ENCODE data around the gene MEIOC.
A peak's percentile ranks its signal among the peaks of the same experiment; 100 is the strongest.
"Not testable (repeated sequence)": the region's sequence is repeated elsewhere in the genome, so short reads cannot be mapped to it uniquely, and the experiment has no call there.

MEIOC gene

DNA sequence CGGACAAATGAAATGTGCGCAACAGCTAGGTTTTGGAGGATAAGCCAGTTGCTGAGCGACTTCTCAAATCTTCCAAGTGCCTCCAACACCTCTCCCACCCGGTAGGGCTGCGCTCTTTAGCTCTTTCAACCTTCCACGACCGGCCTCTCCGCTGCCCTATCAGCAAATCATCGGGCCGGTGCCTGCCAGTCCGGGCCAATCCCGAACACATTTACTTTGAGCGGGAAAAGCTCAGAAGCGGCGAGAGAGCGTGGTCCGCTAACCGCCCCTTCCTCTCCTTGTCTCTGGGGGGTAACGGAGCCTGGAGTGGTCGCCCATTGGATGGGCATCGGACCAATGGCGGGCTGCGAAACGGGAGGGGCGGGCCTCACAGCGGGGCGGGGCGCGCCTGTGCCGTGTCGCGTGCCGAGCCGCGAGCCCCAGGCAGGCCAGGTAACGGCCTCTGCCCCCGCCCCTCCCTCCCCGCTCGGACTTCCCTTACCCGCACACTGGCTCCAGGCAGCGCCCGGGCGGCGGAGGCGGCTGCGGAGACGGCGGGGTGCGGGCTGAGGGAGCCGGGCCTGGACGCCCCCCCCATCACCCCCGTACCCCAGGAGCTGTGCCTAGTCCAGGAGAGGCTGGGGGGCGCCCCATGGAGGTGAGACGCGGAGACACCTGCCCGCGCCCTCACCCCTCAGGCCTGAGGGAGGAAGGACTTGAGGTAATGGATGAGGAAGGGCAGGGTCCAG is at the start of gene MEIOC:
MEIOC (plus strand) TSS at position 486 of the 728 bp plus-strand sequence; CDS start at position 632, 146 bp downstream.
- Histone ChIP-seq H3K27ac (ENCODE audit: low read length) (no peak within 1 kb of the TSS), H3K4me3 (ENCODE audit: low read length) (no peak within 1 kb of the TSS), H3K27me3 (ENCODE audit: control insufficient read depth, insufficient read depth, low read length) (peaks cover 44% of the 10 kb centered on the region), H3K4me1 (ENCODE audit: control insufficient read depth, low read depth, low read length) (no peaks in the 10 kb centered on the region), H3K9me3 (ENCODE audit: control insufficient read depth, low read depth, low read length) (peaks cover 3% of the 10 kb centered on the region), H3K9ac (ENCODE audit: low read length) (no peak within 1 kb of the TSS), H3K36me3 (ENCODE audit: control insufficient read depth, low read depth, low read length) (no peaks in the 10 kb centered on the region)

DNA sequence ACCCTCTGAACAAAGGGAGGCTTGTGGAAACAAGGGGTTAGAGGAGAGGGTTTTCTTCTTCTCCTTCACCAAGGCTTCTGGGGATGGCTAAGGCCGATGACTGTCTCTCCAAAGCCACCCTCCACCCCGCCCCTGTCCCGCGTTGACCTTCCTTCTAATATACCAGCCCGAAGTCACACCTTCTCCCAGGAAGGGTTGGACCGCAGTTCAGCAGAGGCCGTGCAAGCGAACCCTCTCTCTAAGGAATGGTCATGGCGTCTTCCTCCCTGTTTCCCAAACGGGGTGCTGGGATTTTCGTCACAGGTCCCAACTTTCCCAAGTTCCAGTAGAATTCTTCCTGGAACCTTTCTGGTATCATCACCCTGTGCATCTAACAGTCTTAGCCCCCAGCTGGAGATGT is 49.6 kb upstream of the MEIOC start:
- no peaks in the 10 kb centered on the region for H3K27me3 ChIP-seq (ENCODE audit: control insufficient read depth, insufficient read depth, low read length)
- H3K9ac ChIP-seq (ENCODE audit: low read length) = no peak overlapping the region
- H3K36me3 ChIP-seq (ENCODE audit: control insufficient read depth, low read depth, low read length) = no peaks in the 10 kb centered on the region
- peaks cover 12% of the 10 kb centered on the region for H3K4me1 ChIP-seq (ENCODE audit: control insufficient read depth, low read depth, low read length)
- H3K27ac ChIP-seq (ENCODE audit: low read length) = no peak overlapping the region
- no peaks in the 10 kb centered on the region for H3K9me3 ChIP-seq (ENCODE audit: control insufficient read depth, low read depth, low read length)
- H3K4me3 ChIP-seq (ENCODE audit: low read length) = no peak overlapping the region

DNA sequence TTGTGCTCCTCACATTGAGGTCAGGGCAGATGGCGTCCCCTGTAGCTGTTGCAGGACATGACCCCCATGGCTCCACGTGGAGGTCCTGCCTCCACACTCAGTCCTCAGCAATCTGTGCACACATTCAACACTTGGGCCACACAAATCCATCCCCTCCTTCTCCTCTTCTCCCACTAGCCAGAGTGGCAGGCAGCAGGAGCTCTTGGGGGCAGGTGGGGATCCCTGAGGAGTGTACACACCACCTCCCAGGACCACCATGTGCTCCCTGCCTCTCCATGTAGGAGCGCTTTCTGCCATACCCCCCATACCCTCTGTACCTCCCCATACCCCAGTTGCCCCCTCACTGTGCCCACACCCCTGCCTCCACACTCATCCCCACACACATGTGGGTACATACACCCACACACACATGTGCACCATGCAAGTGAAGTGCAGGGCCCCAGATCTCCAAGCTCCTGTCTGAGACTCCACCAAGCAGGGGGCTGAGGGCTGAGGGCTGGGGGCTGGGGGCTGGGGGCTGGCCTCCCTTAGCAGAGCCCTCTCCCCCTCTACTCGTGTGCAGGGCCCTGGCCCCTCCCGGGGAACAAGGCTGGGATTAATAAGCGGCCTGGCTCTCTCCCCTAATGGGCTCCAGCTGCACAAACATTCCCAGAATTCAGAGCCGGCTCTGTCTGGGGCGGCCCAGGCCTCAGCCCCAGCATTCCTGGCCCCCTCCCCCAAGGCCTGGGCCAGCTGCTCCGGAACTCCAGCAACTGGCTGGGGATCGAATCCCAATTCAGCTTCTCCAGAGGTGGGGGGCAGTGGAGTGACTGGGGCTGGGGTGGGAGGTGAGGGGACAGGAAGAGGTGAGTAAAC is 48.2 kb upstream of the MEIOC start:
- Histone ChIP-seq H3K4me3 (ENCODE audit: low read length) (no peak overlapping the region), H3K9me3 (ENCODE audit: control insufficient read depth, low read depth, low read length) (no peaks in the 10 kb centered on the region), H3K27me3 (ENCODE audit: control insufficient read depth, insufficient read depth, low read length) (no peaks in the 10 kb centered on the region), H3K9ac (ENCODE audit: low read length) (no peak overlapping the region), H3K36me3 (ENCODE audit: control insufficient read depth, low read depth, low read length) (no peaks in the 10 kb centered on the region), H3K27ac (ENCODE audit: low read length) (no peak overlapping the region), H3K4me1 (ENCODE audit: control insufficient read depth, low read depth, low read length) (peaks cover 12% of the 10 kb centered on the region)

DNA sequence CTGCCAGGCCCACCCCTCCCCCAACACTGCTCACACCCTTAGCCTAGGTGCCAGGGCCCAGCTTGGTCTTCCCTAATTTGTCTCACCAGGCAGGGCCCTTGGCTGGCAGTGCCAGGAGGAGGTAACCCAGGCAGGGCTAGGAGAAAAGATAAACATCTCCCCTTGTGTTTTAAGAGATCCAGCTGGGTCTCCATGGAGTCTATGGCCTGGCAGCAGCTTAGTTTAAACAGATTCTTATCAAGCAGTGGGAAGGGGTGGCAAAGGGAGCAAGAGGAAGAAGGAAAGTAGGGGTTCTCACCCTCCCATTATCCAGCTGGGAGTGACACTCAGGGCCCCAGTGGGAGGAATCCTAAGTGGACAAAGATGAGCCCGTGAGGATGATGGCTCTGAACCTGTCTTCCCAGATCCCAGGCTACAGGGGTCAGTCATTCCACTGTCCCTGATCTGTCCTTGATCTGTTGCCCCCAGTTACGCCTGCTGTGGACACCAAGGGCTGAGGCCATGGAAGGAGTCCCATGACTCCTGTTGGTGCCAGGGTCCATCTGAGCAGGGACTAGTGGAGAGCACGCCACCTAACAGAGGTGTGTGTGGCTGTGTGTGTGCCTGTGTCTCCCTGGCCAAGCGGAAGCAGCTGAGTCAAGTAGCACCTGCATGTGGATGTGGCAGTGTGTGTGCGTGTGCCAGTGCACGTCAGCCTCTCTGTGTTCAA is 47.4 kb upstream of the MEIOC start:
- Histone ChIP-seq H3K4me3 (ENCODE audit: low read length) (no peak overlapping the region), H3K9me3 (ENCODE audit: control insufficient read depth, low read depth, low read length) (no peaks in the 10 kb centered on the region), H3K27ac (ENCODE audit: low read length) (no peak overlapping the region), H3K9ac (ENCODE audit: low read length) (no peak overlapping the region), H3K36me3 (ENCODE audit: control insufficient read depth, low read depth, low read length) (no peaks in the 10 kb centered on the region), H3K4me1 (ENCODE audit: control insufficient read depth, low read depth, low read length) (peaks cover 12% of the 10 kb centered on the region), H3K27me3 (ENCODE audit: control insufficient read depth, insufficient read depth, low read length) (no peaks in the 10 kb centered on the region)

DNA sequence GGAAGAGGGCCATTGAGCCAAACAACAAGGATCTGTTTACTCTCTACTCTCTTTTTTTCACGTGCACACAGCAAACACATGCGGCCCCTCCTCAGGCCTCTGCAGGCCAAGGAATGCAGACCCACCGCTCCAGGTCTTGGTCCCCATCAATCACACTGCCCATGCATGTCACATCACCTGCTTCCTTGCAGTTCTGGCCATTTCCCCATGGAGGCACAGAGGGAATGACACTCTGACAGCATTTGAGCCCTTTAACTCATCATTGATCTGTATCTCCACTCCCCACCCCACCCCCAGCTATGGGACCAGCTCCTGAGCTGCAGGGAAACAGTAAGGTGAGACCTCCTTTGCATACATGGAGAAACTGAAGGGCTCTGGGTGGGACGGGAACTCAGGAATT is 45.9 kb upstream of the MEIOC start:
- Histone ChIP-seq H3K4me1 (ENCODE audit: control insufficient read depth, low read depth, low read length) (peaks cover 12% of the 10 kb centered on the region), H3K9ac (ENCODE audit: low read length) (no peak overlapping the region), H3K9me3 (ENCODE audit: control insufficient read depth, low read depth, low read length) (no peaks in the 10 kb centered on the region), H3K27me3 (ENCODE audit: control insufficient read depth, insufficient read depth, low read length) (no peaks in the 10 kb centered on the region), H3K27ac (ENCODE audit: low read length) (no peak overlapping the region), H3K4me3 (ENCODE audit: low read length) (no peak overlapping the region), H3K36me3 (ENCODE audit: control insufficient read depth, low read depth, low read length) (no peaks in the 10 kb centered on the region)

DNA sequence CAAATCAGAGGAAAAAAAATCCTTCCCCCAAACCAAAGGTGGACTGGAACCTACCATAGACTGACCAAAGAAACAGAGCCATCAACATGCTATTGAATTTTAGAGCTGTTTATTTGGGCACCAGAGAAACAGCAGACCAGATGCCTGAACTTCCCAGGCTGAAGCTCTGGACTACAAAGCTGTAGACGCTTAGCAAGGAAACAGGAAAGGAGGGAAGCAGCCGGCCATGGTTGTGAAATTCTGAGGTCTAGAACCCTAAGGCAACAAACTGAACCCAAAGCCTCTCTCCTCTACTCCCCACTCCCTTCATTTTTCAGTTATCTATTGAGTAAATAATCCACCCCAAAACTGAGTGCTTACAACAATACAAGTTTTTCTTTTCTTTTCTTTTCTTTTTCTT is 45.4 kb upstream of the MEIOC start:
- no peak overlapping the region for H3K4me3 ChIP-seq (ENCODE audit: low read length)
- peaks cover 12% of the 10 kb centered on the region for H3K4me1 ChIP-seq (ENCODE audit: control insufficient read depth, low read depth, low read length)
- H3K36me3 ChIP-seq (ENCODE audit: control insufficient read depth, low read depth, low read length) = no peaks in the 10 kb centered on the region
- H3K9ac ChIP-seq (ENCODE audit: low read length) = no peak overlapping the region
- H3K27ac ChIP-seq (ENCODE audit: low read length) = no peak overlapping the region
- no peaks in the 10 kb centered on the region for H3K9me3 ChIP-seq (ENCODE audit: control insufficient read depth, low read depth, low read length)
- no peaks in the 10 kb centered on the region for H3K27me3 ChIP-seq (ENCODE audit: control insufficient read depth, insufficient read depth, low read length)

- no peak overlapping the region for H3K27ac ChIP-seq (ENCODE audit: low read length)
- no peak overlapping the region for H3K9ac ChIP-seq (ENCODE audit: low read length)
- no peaks in the 10 kb centered on the region for H3K36me3 ChIP-seq (ENCODE audit: control insufficient read depth, low read depth, low read length)
- H3K27me3 ChIP-seq (ENCODE audit: control insufficient read depth, insufficient read depth, low read length) = no peaks in the 10 kb centered on the region
- no peaks in the 10 kb centered on the region for H3K9me3 ChIP-seq (ENCODE audit: control insufficient read depth, low read depth, low read length)
- H3K4me1 ChIP-seq (ENCODE audit: control insufficient read depth, low read depth, low read length) = no peaks in the 10 kb centered on the region
- no peak overlapping the region for H3K4me3 ChIP-seq (ENCODE audit: low read length)
Measured at GRCh38 chr17:44614862-44615261, 41.4 kb upstream of the MEIOC start.

DNA sequence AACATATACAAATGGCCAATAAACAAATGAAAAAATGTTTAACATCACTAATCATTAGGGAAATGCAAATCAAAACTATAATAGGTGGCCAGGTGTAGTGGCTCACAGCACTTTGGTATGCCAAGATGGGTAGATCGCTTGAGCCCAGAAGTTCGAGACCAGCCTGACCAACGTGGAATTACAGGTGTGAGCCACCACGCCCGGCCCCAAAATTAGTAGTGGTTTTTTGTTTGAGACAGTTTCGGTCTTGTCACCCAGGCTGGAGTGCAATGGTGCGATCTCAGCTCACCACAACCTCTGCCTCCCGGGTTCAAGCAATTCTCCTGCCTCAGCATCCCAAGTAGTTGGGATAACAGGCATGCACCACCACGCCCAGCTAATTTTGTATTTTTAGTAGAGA is 37.6 kb upstream of the MEIOC start:
- not testable (repeated sequence) for H3K27ac ChIP-seq (ENCODE audit: low read length); H3K9ac ChIP-seq (ENCODE audit: low read length); H3K4me3 ChIP-seq (ENCODE audit: low read length); H3K36me3 ChIP-seq (ENCODE audit: control insufficient read depth, low read depth, low read length); H3K9me3 ChIP-seq (ENCODE audit: control insufficient read depth, low read depth, low read length); H3K27me3 ChIP-seq (ENCODE audit: control insufficient read depth, insufficient read depth, low read length); H3K4me1 ChIP-seq (ENCODE audit: control insufficient read depth, low read depth, low read length)

GRCh38 chr17:44623070-44623725 is 33.1 kb upstream of the MEIOC start:
- Histone ChIP-seq H3K9me3 (ENCODE audit: control insufficient read depth, low read depth, low read length) (no peaks in the 10 kb centered on the region), H3K27ac (ENCODE audit: low read length) (no peak overlapping the region), H3K4me3 (ENCODE audit: low read length) (no peak overlapping the region), H3K27me3 (ENCODE audit: control insufficient read depth, insufficient read depth, low read length) (no peaks in the 10 kb centered on the region), H3K9ac (ENCODE audit: low read length) (no peak overlapping the region), H3K4me1 (ENCODE audit: control insufficient read depth, low read depth, low read length) (peaks cover 3% of the 10 kb centered on the region), H3K36me3 (ENCODE audit: control insufficient read depth, low read depth, low read length) (no peaks in the 10 kb centered on the region)

DNA sequence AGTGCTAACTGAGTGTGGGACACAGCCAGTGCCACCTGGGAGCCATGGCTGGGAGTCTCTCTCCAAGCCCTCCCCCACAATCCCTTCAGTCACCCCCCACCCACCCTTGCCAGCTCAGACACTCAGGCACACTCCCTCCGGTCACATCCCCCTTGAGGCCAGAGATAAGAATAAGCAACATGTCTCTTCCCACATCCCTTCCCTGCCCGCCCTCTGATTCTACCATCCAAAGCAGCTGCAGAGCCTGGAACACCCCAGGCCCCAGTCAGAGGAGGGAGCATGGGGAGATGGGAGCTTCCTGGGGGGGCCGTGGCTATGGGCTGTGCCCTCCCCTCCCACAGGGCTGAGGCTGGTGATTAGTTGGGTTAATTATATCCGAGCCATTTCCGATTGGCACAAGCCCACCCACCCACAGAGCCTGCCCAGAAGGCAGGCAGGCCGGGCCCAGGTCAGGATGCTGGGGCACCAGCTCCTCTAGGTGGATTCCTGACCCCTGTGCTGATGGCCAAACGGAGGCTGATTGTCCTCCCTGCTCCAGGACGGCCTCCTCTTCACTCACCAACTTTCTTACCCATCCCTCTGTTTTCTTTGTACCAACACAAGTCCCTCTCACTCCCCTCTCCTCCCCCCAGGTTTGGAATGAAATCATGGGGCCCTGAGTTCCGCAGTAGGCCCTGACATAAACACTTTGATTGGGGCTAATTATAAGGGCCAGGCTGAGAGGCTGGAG is 28.6 kb upstream of the MEIOC start:
- no peak overlapping the region for H3K9ac ChIP-seq (ENCODE audit: low read length)
- H3K36me3 ChIP-seq (ENCODE audit: control insufficient read depth, low read depth, low read length) = no peaks in the 10 kb centered on the region
- H3K9me3 ChIP-seq (ENCODE audit: control insufficient read depth, low read depth, low read length) = no peaks in the 10 kb centered on the region
- no peak overlapping the region for H3K27ac ChIP-seq (ENCODE audit: low read length)
- peak overlapping the region; percentile 45 for H3K4me3 ChIP-seq (ENCODE audit: low read length)
- no peaks in the 10 kb centered on the region for H3K27me3 ChIP-seq (ENCODE audit: control insufficient read depth, insufficient read depth, low read length)
- peaks cover 8% of the 10 kb centered on the region for H3K4me1 ChIP-seq (ENCODE audit: control insufficient read depth, low read depth, low read length)
